ENCODE results near the gene TOP1. TPM values are rescaled to one million over a fixed set of nuclear protein-coding genes. Genes with fewer than 3 reads are reported as not detected.
A peak's percentile ranks its signal among the peaks of the same experiment; 100 is the strongest.

Gene TOP1
- total and polyA plus RNA-seq, 3 experiments from 2014 or later = 15.0 to 103 (median 98.5) TPM

GRCh38 chr20:41040855-41041254 lies 12.2 kb downstream of the TOP1 start:
- peaks cover 69% of the 10 kb centered on the region for H3K4me1 ChIP-seq (ENCODE audit: insufficient read depth, low read length)
- no peak overlapping the region for H3K4me3 ChIP-seq (ENCODE audit: low read length)
- no peaks in the 10 kb centered on the region for H3K27me3 ChIP-seq (ENCODE audit: insufficient read depth, low read length, poor library complexity, severe bottlenecking)
- Mint-ChIP-seq H3K4me3 (peak overlapping the region in 4 of 7 donors; percentile 15 to 61 (median 35)), H3K9me3 (no peaks in the 10 kb centered on the region), H3K27ac (peak overlapping the region in 6 of 8 donors; percentile 4 to 63 (median 33)), H3K27me3 (no peaks in the 10 kb centered on the region), H3K4me1 (peaks cover 76 to 93% (median 93%) of the 10 kb centered on the region in 3 donors), H3K36me3 (peaks cover 0 to 10% (median 9%) of the 10 kb centered on the region in 3 donors)
- ChIA-PET CTCF (interaction anchor here (1.0 to 2.1 kb wide), 2 partner anchors 9 to 54 kb away, joined by 3 to 7 read pairs; no protein-coding TSS in a partner anchor), POLR2A (no interaction called here)
- H3K9me3 ChIP-seq (ENCODE audit: low read length) = no peaks in the 10 kb centered on the region
- no peaks in the 10 kb centered on the region for H3K36me3 ChIP-seq (ENCODE audit: insufficient read depth, low read length)
- no peak overlapping the region for H3K27ac ChIP-seq (ENCODE audit: low read depth, low read length)
- no peak for DNase-seq

- H3K4me1 ChIP-seq (ENCODE audit: insufficient read depth, low read length) = peaks cover 74% of the 10 kb centered on the region
- Mint-ChIP-seq H3K27ac (peak overlapping the region in 3 of 8 donors; percentile 24 to 71 (median 50)), H3K36me3 (peaks cover 0 to 5% (median 3%) of the 10 kb centered on the region in 3 donors), H3K4me1 (peaks cover 77 to 93% (median 93%) of the 10 kb centered on the region in 3 donors), H3K9me3 (no peaks in the 10 kb centered on the region), H3K27me3 (no peaks in the 10 kb centered on the region), H3K4me3 (no peak overlapping the region)
- POLR2A ChIA-PET = interaction anchor here (0.6 kb wide), 1 partner anchor 8 kb away, joined by 5 read pairs; no protein-coding TSS in a partner anchor
- no peaks in the 10 kb centered on the region for H3K9me3 ChIP-seq (ENCODE audit: low read length)
- H3K4me3 ChIP-seq (ENCODE audit: low read length) = no peak overlapping the region
- no peaks in the 10 kb centered on the region for H3K27me3 ChIP-seq (ENCODE audit: insufficient read depth, low read length, poor library complexity, severe bottlenecking)
- H3K36me3 ChIP-seq (ENCODE audit: insufficient read depth, low read length) = no peaks in the 10 kb centered on the region
- no peak overlapping the region for H3K27ac ChIP-seq (ENCODE audit: low read depth, low read length)
- no peak for DNase-seq
- CTCF ChIA-PET = interaction anchor here (1.0 to 2.1 kb wide), 2 partner anchors 10 to 53 kb away, joined by 3 to 7 read pairs; no protein-coding TSS in a partner anchor
Observed at GRCh38 chr20:41041693-41042092, 13.1 kb downstream of the TOP1 start.

DNA sequence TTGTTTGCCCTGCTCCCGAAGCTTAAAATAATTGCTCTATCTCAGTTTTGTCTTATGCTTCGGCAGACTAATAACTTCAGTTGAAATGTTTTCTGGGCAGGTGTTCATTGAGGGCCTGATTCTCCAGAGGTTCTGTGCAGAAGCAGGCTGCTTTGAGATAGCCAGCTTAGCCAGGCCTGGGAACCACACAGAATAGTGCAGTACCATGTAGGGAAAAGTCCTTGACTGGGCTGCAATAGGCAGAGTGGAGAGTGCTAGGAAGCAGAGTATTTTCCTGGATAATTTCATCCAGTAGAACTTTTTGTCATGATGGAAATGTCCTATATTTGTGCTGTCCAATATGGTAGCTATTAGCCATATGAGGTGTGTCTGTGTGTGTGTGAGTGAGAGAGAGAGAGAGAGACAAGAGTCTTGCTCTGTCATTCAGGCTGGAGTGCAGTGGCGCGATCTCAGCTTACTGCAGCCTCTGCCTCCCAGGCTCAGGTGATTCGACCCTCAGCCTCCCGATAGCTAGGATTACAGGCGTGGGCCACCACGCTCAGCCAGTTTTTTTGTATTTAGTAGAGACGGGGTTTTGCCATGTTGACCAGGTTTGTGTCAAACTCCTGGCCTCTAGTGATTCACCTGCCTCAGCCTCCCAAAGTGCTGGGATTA lies 15.9 kb downstream of the TOP1 start:
- Mint-ChIP-seq H3K27me3 (no peaks in the 10 kb centered on the region), H3K4me3 (peak overlapping the region in 1 of 7 donors; percentile 46), H3K4me1 (peaks cover 86 to 95% (median 95%) of the 10 kb centered on the region in 3 donors), H3K27ac (peak overlapping the region in 7 of 8 donors; percentile 9 to 72 (median 48)), H3K36me3 (peaks cover 0 to 5% (median 3%) of the 10 kb centered on the region in 3 donors), H3K9me3 (no peaks in the 10 kb centered on the region)
- POLR2A ChIA-PET = no interaction called here
- no peak overlapping the region for H3K27ac ChIP-seq (ENCODE audit: low read depth, low read length)
- DNase-seq = no peak
- no peaks in the 10 kb centered on the region for H3K27me3 ChIP-seq (ENCODE audit: insufficient read depth, low read length, poor library complexity, severe bottlenecking)
- H3K36me3 ChIP-seq (ENCODE audit: insufficient read depth, low read length) = no peaks in the 10 kb centered on the region
- H3K4me1 ChIP-seq (ENCODE audit: insufficient read depth, low read length) = peaks cover 80% of the 10 kb centered on the region
- CTCF ChIA-PET = interaction anchor here (1.0 to 2.2 kb wide), 2 partner anchors 54 to 76 kb away, joined by 3 to 6 read pairs; no protein-coding TSS in a partner anchor
- H3K9me3 ChIP-seq (ENCODE audit: low read length) = no peaks in the 10 kb centered on the region
- H3K4me3 ChIP-seq (ENCODE audit: low read length) = no peak overlapping the region

DNA sequence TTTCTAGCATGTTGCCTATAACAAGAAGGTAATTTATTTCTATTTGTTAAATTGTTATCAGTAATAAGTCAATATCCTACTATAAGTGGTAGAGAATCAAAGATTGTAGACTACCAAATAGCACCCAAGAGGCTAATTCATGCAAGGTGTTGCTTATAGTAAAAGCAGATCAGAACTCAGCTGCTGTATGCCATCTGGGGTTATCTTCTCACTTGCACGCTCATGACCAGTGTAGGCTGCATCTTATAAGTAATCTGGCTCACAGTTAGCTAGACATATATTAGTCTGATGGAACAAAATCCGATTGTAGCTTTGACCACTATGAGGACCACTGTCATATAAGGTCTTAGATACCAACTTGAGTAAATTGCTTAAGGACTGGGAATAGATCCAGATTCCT lies 17.0 kb downstream of the TOP1 start:
- Histone ChIP-seq H3K4me1 (ENCODE audit: insufficient read depth, low read length) (peaks cover 81% of the 10 kb centered on the region), H3K27ac (ENCODE audit: low read depth, low read length) (no peak overlapping the region), H3K9me3 (ENCODE audit: low read length) (no peaks in the 10 kb centered on the region), H3K36me3 (ENCODE audit: insufficient read depth, low read length) (no peaks in the 10 kb centered on the region), H3K4me3 (ENCODE audit: low read length) (no peak overlapping the region), H3K27me3 (ENCODE audit: insufficient read depth, low read length, poor library complexity, severe bottlenecking) (no peaks in the 10 kb centered on the region)
- H3K4me1 Mint-ChIP-seq = peaks cover 86 to 95% (median 95%) of the 10 kb centered on the region in 3 donors
- CTCF ChIA-PET = interaction anchor here (0.7 to 2.1 kb wide), 4 partner anchors 14 to 127 kb away, joined by 3 to 11 read pairs (median 4); no protein-coding TSS in a partner anchor
- no peaks in the 10 kb centered on the region for H3K9me3 Mint-ChIP-seq
- no peak for DNase-seq
- peaks cover 0 to 5% (median 3%) of the 10 kb centered on the region in 3 donors for H3K36me3 Mint-ChIP-seq
- no peaks in the 10 kb centered on the region for H3K27me3 Mint-ChIP-seq
- H3K4me3 Mint-ChIP-seq = peak overlapping the region in 1 of 7 donors; percentile 21
- peak overlapping the region in 7 of 8 donors; percentile 11 to 81 (median 71) for H3K27ac Mint-ChIP-seq
- POLR2A ChIA-PET = interaction anchor here (0.5 to 0.7 kb wide), 2 partner anchors 15 to 356 kb away, joined by 3 to 11 read pairs; no protein-coding TSS in a partner anchor

DNA sequence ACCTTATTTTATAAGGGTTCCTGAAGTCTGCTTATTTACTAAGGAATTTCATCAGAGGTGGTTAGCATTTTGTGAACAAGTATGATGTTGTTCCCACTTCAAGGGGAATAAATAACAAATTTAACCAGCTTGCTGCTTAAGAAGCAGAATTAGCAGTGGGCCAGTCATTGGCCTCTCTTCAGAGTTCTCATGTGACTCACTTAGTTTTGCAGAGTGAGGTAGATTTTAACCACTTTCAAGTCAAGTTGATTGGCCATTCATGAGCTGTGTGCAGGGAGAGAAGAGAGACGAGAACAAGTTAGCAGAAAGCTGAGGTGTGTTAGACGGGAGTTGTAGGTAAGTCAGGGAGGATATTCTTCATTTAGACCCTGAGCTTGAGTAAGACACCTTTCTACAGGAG lies 18.1 kb downstream of the TOP1 start:
- no peak overlapping the region for H3K4me3 ChIP-seq (ENCODE audit: low read length)
- Mint-ChIP-seq H3K36me3 (peaks cover 0 to 5% (median 3%) of the 10 kb centered on the region in 3 donors), H3K9me3 (no peaks in the 10 kb centered on the region), H3K4me3 (peak overlapping the region in 6 of 7 donors; percentile 1 to 78 (median 8)), H3K27ac (peak overlapping the region; percentile 2 to 94 (median 57)), H3K4me1 (peaks cover 86 to 95% (median 95%) of the 10 kb centered on the region in 3 donors), H3K27me3 (no peaks in the 10 kb centered on the region)
- ChIA-PET CTCF (interaction anchor here (2.1 kb wide), 2 partner anchors 48 to 56 kb away, joined by 7 to 11 read pairs; no protein-coding TSS in a partner anchor), POLR2A (interaction anchor here (0.6 to 1.4 kb wide), 3 partner anchors 11 to 57 kb away, joined by 3 to 7 read pairs (median 5); no protein-coding TSS in a partner anchor)
- peaks cover 81% of the 10 kb centered on the region for H3K4me1 ChIP-seq (ENCODE audit: insufficient read depth, low read length)
- H3K9me3 ChIP-seq (ENCODE audit: low read length) = no peaks in the 10 kb centered on the region
- H3K27ac ChIP-seq (ENCODE audit: low read depth, low read length) = no peak overlapping the region
- DNase-seq = no peak
- H3K27me3 ChIP-seq (ENCODE audit: insufficient read depth, low read length, poor library complexity, severe bottlenecking) = no peaks in the 10 kb centered on the region
- H3K36me3 ChIP-seq (ENCODE audit: insufficient read depth, low read length) = no peaks in the 10 kb centered on the region

DNA sequence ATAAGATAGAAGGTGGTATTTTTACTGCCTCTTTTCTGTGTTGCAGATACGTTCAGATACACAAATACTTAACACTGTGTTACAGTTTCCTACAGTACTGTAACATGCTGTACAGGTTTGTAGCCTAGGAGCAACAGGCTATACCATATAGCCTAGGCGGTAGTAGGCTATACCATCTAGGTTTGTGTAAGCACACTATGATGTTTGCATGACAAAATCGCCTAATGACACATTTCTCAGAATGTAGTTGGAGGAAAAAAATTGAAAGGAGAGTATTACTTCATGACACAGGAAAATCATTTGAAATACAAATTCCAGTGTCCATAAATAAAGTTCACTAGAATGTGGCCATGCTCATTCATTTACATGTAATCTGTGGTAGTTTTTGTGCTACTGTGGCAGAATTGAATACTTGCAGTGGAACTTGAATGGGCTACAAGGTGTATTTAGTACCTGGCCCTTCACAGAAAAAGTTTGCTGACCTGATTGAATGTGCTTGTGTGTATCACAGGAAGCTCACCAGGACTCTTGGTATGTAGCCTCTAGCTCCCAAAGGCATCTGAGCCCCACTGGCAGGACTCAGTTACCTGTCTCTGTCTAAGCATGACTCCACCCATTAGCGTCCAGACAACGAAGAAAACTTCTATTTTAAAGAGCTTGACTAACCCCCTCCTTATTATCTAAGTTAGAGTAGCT lies 18.8 kb downstream of the TOP1 start:
- peak overlapping the region; percentile 55 for H3K27ac ChIP-seq (ENCODE audit: low read depth, low read length)
- Mint-ChIP-seq H3K27ac (peak overlapping the region; percentile 71 to 94 (median 90)), H3K27me3 (no peaks in the 10 kb centered on the region), H3K4me1 (peaks cover 87 to 95% (median 95%) of the 10 kb centered on the region in 3 donors), H3K4me3 (peak overlapping the region; percentile 48 to 89 (median 80)), H3K36me3 (peaks cover 0 to 5% (median 3%) of the 10 kb centered on the region in 3 donors), H3K9me3 (no peaks in the 10 kb centered on the region)
- ChIA-PET CTCF (interaction anchor here (0.9 to 2.1 kb wide), 4 partner anchors 10 to 57 kb away, joined by 4 to 11 read pairs (median 6); no protein-coding TSS in a partner anchor), POLR2A (interaction anchor here (0.6 to 1.4 kb wide), 4 partner anchors 8 to 298 kb away, joined by 3 to 9 read pairs (median 6); partner anchors contain the start of gene TOP1)
- no peaks in the 10 kb centered on the region for H3K9me3 ChIP-seq (ENCODE audit: low read length)
- H3K27me3 ChIP-seq (ENCODE audit: insufficient read depth, low read length, poor library complexity, severe bottlenecking) = no peaks in the 10 kb centered on the region
- peak overlapping the region; percentile 29 for H3K4me3 ChIP-seq (ENCODE audit: low read length)
- no peaks in the 10 kb centered on the region for H3K36me3 ChIP-seq (ENCODE audit: insufficient read depth, low read length)
- H3K4me1 ChIP-seq (ENCODE audit: insufficient read depth, low read length) = peaks cover 81% of the 10 kb centered on the region
- peak in 1 of 5 donors; percentile 13 for DNase-seq

DNA sequence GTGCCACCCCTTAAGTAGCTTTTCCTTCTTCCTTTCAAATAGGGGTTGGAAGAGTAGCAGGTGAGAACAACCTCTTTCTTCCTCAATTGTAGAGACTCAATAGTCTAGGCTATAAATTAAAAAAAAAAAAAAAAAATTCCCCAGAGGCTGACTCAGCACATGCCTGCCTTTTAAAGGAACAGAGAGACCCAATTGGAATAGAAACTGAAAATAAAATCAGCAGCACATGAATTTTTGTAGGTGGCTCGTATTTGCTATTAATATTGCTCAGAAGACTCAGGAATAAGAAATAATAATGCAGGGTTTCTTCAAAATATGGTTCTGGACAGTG lies 19.3 kb downstream of the TOP1 start:
- no peaks in the 10 kb centered on the region for H3K27me3 Mint-ChIP-seq
- Histone ChIP-seq H3K4me3 (ENCODE audit: low read length) (peak overlapping the region; percentile 42), H3K36me3 (ENCODE audit: insufficient read depth, low read length) (no peaks in the 10 kb centered on the region), H3K27me3 (ENCODE audit: insufficient read depth, low read length, poor library complexity, severe bottlenecking) (no peaks in the 10 kb centered on the region), H3K27ac (ENCODE audit: low read depth, low read length) (peak overlapping the region; percentile 55), H3K4me1 (ENCODE audit: insufficient read depth, low read length) (peaks cover 77% of the 10 kb centered on the region), H3K9me3 (ENCODE audit: low read length) (no peaks in the 10 kb centered on the region)
- DNase-seq = peak in 2 of 5 donors; percentile 36 to 48
- H3K4me1 Mint-ChIP-seq = peaks cover 84 to 94% (median 93%) of the 10 kb centered on the region in 3 donors
- H3K9me3 Mint-ChIP-seq = no peaks in the 10 kb centered on the region
- H3K36me3 Mint-ChIP-seq = peaks cover 0 to 5% (median 3%) of the 10 kb centered on the region in 3 donors
- peak overlapping the region; percentile 71 to 94 (median 90) for H3K27ac Mint-ChIP-seq
- ChIA-PET POLR2A (interaction anchor here (0.6 to 1.4 kb wide), 5 partner anchors 8 to 299 kb away, joined by 3 to 9 read pairs (median 6); partner anchors contain the start of gene TOP1), CTCF (interaction anchor here (0.9 to 2.1 kb wide), 3 partner anchors 10 to 57 kb away, joined by 4 to 7 read pairs (median 5); no protein-coding TSS in a partner anchor)
- peak overlapping the region; percentile 48 to 89 (median 80) for H3K4me3 Mint-ChIP-seq

All from CD8-positive, alpha-beta memory T cell (primary cell).